Measurements from ENCODE around the gene GRK1. TPM values are rescaled to one million over a fixed set of nuclear protein-coding genes. Genes with fewer than 3 reads are reported as not detected.
"Not testable (repeated sequence)": the region's sequence is repeated elsewhere in the genome, so short reads cannot be mapped to it uniquely, and the experiment has no call there.

The GRK1 gene
- not detected in 2 replicates for total RNA-seq (2014; rRNA removed; shearing (Covaris generic); ENCODE audit: low replicate concordance)

DNA sequence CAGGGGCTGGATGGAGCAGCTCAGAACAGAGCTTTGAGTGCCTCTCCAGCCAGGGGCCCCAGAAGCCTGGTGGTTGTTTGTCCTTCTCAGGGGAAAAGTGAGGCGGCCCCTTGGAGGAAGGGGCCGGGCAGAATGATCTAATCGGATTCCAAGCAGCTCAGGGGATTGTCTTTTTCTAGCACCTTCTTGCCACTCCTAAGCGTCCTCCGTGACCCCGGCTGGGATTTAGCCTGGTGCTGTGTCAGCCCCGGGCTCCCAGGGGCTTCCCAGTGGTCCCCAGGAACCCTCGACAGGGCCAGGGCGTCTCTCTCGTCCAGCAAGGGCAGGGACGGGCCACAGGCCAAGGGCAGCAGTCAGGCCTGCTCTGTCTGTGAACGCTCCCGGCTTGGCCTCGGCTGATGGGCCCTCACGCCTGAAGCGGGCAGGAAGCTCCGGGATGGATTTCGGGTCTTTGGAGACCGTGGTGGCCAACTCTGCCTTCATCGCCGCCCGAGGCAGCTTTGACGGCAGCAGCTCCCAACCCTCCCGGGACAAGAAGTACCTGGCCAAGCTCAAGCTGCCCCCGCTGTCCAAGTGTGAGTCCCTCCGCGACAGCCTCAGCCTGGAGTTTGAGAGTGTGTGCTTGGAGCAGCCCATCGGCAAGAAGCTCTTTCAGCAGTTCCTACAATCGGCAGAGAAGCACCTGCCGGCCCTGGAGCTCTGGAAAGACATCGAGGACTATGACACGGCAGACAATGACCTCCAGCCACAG is at the start of gene GRK1:
Gene GRK1, plus strand, starts transcription at position 269 of the 751 bp plus-strand sequence. Its CDS starts 168 bp downstream, at position 437.
- DNase-seq: no peak
- Histone ChIP-seq H3K4me1 (ENCODE audit: low read length) (no peaks in the 10 kb centered on the region), H3K4me2 (ENCODE audit: low read depth, low read length, poor library complexity, severe bottlenecking) (no peak within 1 kb of the TSS), H3K4me3 (ENCODE audit: low read length) (no peak within 1 kb of the TSS), H4K20me1 (ENCODE audit: insufficient read depth, low read depth, low read length) (no peaks in the 10 kb centered on the region), H3K79me2 (ENCODE audit: low read length) (no peaks in the 10 kb centered on the region), H3K27ac (ENCODE audit: low read length) (no peak within 1 kb of the TSS), H3K27me3 (ENCODE audit: low read length) (no peaks in the 10 kb centered on the region), H3K9me2 (replicated peaks; ENCODE audit: insufficient read depth, low read length) (no peaks in the 10 kb centered on the region), H3K9ac (ENCODE audit: low read length) (no peak within 1 kb of the TSS), H2AFZ (ENCODE audit: low read length) (no peak within 1 kb of the TSS), H3K36me3 (ENCODE audit: insufficient read depth, low read length) (no peaks in the 10 kb centered on the region), H3K9me3 (ENCODE audit: low read length) (no peaks in the 10 kb centered on the region; the same call in 1 of the 2 replicates)

DNA sequence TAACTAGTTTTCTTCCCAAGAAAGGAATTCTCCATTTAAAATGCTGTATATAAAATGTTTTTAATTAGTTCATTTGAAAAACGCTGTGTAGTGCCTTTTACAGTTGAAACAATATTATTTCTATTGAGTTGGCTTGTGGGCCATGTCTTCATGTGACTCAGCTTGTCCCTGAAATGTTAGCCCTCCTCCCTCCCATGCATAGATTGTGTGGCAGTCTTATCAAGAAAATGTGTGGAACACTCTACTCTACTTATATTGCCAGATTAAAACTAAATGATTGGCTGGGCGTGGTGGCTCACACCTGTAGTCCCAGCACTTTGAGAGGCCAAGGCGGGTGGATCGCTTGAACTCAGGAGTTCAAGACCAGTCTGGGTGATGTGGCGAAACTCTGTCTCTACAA is 49.1 kb upstream of the GRK1 start:
- Histone ChIP-seq H3K27ac (ENCODE audit: low read length) (no peak overlapping the region), H3K4me3 (ENCODE audit: low read length) (no peak overlapping the region), H3K4me2 (ENCODE audit: low read depth, low read length, poor library complexity, severe bottlenecking) (no peak overlapping the region), H3K9ac (ENCODE audit: low read length) (no peak overlapping the region), H3K9me2 (replicated peaks; ENCODE audit: insufficient read depth, low read length) (no peaks in the 10 kb centered on the region), H3K4me1 (ENCODE audit: low read length) (no peaks in the 10 kb centered on the region), H3K79me2 (ENCODE audit: low read length) (peaks cover 89% of the 10 kb centered on the region), H4K20me1 (ENCODE audit: insufficient read depth, low read depth, low read length) (peaks cover 42% of the 10 kb centered on the region), H3K9me3 (ENCODE audit: low read length) (no peaks in the 10 kb centered on the region), H2AFZ (ENCODE audit: low read length) (no peak overlapping the region), H3K27me3 (ENCODE audit: low read length) (no peaks in the 10 kb centered on the region), H3K36me3 (ENCODE audit: insufficient read depth, low read length) (peaks cover 31% of the 10 kb centered on the region)
- no peak for DNase-seq

DNA sequence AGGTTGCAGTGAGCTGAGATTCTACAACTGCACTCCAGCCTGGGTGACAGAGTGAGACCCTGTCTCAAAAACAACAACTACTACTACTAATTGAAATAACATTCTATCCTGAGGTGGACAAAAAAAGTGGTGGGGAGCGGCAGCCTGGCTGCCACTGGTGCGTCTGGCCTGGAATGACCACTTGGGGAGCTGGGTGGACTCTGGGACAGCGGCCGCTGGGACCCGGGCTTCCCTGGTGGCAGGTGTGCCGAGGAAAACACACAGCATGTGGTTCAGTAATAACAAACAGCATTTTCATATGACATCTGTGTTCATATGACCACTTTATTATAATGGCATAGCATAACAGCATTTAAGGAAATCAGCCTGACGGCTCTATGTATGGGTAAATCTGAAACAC is 48.6 kb upstream of the GRK1 start:
- Histone ChIP-seq H3K79me2 (ENCODE audit: low read length) (peaks cover 89% of the 10 kb centered on the region), H3K36me3 (ENCODE audit: insufficient read depth, low read length) (peaks cover 34% of the 10 kb centered on the region), H3K9ac (ENCODE audit: low read length) (no peak overlapping the region), H3K27me3 (ENCODE audit: low read length) (no peaks in the 10 kb centered on the region), H3K4me1 (ENCODE audit: low read length) (no peaks in the 10 kb centered on the region), H3K9me2 (replicated peaks; ENCODE audit: insufficient read depth, low read length) (no peaks in the 10 kb centered on the region), H3K27ac (ENCODE audit: low read length) (no peak overlapping the region), H3K4me2 (ENCODE audit: low read depth, low read length, poor library complexity, severe bottlenecking) (no peak overlapping the region), H4K20me1 (ENCODE audit: insufficient read depth, low read depth, low read length) (peaks cover 39% of the 10 kb centered on the region), H3K4me3 (ENCODE audit: low read length) (no peak overlapping the region), H3K9me3 (ENCODE audit: low read length) (no peaks in the 10 kb centered on the region), H2AFZ (ENCODE audit: low read length) (no peak overlapping the region)
- DNase-seq: no peak

DNA sequence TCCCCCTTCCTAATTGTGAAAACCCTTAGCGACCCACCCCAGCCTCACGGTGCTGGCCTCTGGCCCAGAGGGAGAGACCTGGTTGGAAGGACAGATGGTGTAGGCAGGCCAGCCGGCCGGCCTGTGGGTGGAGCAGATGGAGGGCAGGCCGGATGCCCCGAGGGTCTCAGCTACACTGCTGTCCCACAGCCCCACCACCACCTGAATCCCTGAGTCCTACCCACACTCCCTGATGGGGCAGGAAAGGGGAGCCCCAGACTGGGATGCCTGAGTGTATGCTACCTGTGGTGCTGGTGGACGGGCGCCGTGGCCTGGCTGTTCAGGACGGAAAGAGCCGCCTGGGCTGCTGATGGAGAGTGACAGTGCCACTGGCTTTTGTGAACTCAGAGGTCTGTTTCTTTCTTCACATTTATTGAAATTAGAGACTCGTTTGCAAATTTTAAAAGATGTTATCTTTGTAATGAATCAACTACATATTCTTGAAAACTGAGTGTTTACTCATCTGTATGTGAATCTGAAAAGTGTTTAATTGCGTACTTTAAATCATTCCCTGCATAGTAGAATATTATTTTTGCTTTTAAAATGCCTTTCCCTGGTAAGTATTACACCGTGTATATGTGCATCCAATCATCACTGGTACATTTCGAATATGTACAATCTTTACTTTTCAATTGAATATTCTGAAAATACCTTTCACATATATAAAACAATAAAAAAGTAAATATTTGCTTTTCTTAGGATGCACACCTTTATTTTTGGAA is 46.8 kb upstream of the GRK1 start:
- no peak overlapping the region for H3K4me2 ChIP-seq (ENCODE audit: low read depth, low read length, poor library complexity, severe bottlenecking)
- no peaks in the 10 kb centered on the region for H3K9me2 ChIP-seq (replicated peaks; ENCODE audit: insufficient read depth, low read length)
- no peaks in the 10 kb centered on the region for H3K4me1 ChIP-seq (ENCODE audit: low read length)
- H3K4me3 ChIP-seq (ENCODE audit: low read length): no peak overlapping the region
- DNase-seq: no peak
- H3K9me3 ChIP-seq (ENCODE audit: low read length): no peaks in the 10 kb centered on the region
- H3K36me3 ChIP-seq (ENCODE audit: insufficient read depth, low read length): peaks cover 21% of the 10 kb centered on the region; the same call in 1 of the 2 replicates
- H3K27ac ChIP-seq (ENCODE audit: low read length): no peak overlapping the region
- no peak overlapping the region for H2AFZ ChIP-seq (ENCODE audit: low read length)
- H3K9ac ChIP-seq (ENCODE audit: low read length): no peak overlapping the region
- no peaks in the 10 kb centered on the region for H3K27me3 ChIP-seq (ENCODE audit: low read length)
- H4K20me1 ChIP-seq (ENCODE audit: insufficient read depth, low read depth, low read length): peaks cover 38% of the 10 kb centered on the region
- H3K79me2 ChIP-seq (ENCODE audit: low read length): peaks cover 85% of the 10 kb centered on the region

DNA sequence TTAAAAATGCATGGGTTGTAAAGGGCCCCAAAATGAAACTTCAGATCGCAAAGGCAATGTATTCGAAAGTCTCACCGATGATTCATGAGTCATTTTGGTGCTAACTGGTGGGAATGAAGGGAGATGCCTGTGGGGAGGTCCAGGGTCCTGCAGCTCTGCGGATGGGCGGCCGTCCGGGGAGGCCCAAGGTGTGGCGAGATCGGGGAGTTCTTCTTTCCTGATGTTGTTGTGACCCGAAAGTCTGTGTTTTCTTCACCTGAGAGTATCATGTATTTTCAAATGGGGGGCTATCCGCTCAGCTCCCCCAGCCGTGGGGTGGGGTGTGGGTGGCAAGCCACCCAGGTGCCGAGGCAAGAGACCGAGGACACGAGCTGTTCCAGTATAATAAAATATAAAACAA is 46.0 kb upstream of the GRK1 start:
- Histone ChIP-seq H3K4me3 (ENCODE audit: low read length) (no peak overlapping the region), H3K79me2 (ENCODE audit: low read length) (peaks cover 87% of the 10 kb centered on the region), H2AFZ (ENCODE audit: low read length) (no peak overlapping the region), H4K20me1 (ENCODE audit: insufficient read depth, low read depth, low read length) (peaks cover 41% of the 10 kb centered on the region), H3K36me3 (ENCODE audit: insufficient read depth, low read length) (peaks cover 21% of the 10 kb centered on the region; the same call in 1 of the 2 replicates), H3K27me3 (ENCODE audit: low read length) (no peaks in the 10 kb centered on the region), H3K9me2 (replicated peaks; ENCODE audit: insufficient read depth, low read length) (no peaks in the 10 kb centered on the region), H3K9ac (ENCODE audit: low read length) (no peak overlapping the region), H3K4me2 (ENCODE audit: low read depth, low read length, poor library complexity, severe bottlenecking) (no peak overlapping the region), H3K4me1 (ENCODE audit: low read length) (no peaks in the 10 kb centered on the region), H3K9me3 (ENCODE audit: low read length) (no peaks in the 10 kb centered on the region), H3K27ac (ENCODE audit: low read length) (no peak overlapping the region)
- no peak for DNase-seq

DNA sequence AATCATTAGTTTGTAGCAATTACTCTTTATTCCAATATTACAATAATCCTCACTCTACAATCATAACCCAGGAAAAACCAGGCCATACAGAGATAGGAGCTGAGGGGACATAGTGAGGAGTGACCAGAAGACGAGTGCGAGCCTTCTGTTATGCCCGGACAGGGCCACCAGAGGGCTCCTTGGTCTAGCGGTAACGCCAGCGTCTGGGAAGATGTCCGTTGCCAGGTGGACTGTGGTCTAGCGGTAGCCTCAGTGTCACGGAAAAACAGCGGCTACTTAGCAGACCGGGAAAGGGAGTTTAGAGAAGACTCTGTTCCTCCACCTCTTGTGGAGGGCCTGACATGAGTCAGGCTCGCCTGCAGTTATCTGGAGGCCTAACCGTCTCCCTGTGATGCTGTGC is 45.5 kb upstream of the GRK1 start:
- H3K9me3 ChIP-seq (ENCODE audit: low read length); H3K4me3 ChIP-seq (ENCODE audit: low read length); DNase-seq; H2AFZ ChIP-seq (ENCODE audit: low read length); H3K9ac ChIP-seq (ENCODE audit: low read length); H3K27me3 ChIP-seq (ENCODE audit: low read length); H3K4me2 ChIP-seq (ENCODE audit: low read depth, low read length, poor library complexity, severe bottlenecking); H3K27ac ChIP-seq (ENCODE audit: low read length); H3K4me1 ChIP-seq (ENCODE audit: low read length); H3K9me2 ChIP-seq (replicated peaks; ENCODE audit: insufficient read depth, low read length): not testable (repeated sequence)
- peaks cover 17% of the 10 kb centered on the region; the same call in 1 of the 2 replicates for H3K36me3 ChIP-seq (ENCODE audit: insufficient read depth, low read length)
- H4K20me1 ChIP-seq (ENCODE audit: insufficient read depth, low read depth, low read length): peaks cover 41% of the 10 kb centered on the region
- H3K79me2 ChIP-seq (ENCODE audit: low read length): peaks cover 87% of the 10 kb centered on the region

DNA sequence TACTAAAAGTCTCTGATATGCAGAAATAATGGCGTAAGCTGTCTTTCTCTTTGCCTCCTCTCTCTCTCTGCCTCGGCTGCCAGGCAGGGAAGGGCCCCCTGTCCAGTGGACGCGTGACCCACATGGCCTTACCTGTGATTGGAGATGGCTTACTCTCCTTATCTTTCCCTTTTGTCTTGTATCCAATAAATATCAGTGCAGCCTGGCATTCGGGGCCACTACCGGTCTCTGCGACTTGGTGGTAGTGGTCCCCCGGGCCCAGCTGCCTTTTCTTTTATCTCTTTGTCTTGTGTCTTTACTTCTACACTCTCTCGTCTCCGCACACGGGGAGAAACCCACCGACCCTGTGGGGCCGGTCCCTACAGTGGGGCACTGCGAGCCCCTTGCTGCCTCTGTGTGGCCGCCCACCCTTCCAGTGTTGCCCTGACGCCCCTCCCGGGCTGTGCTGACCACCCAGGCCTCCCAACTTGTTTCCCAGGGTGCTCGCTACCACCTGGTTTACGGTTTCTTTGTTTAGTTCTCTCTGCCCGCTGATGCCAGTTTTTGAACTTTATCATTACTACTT is 45.0 kb upstream of the GRK1 start:
- H3K27me3 ChIP-seq (ENCODE audit: low read length); H3K4me2 ChIP-seq (ENCODE audit: low read depth, low read length, poor library complexity, severe bottlenecking); H3K9me3 ChIP-seq (ENCODE audit: low read length); H3K9ac ChIP-seq (ENCODE audit: low read length); H2AFZ ChIP-seq (ENCODE audit: low read length); DNase-seq; H3K4me3 ChIP-seq (ENCODE audit: low read length); H3K27ac ChIP-seq (ENCODE audit: low read length); H3K4me1 ChIP-seq (ENCODE audit: low read length); H3K9me2 ChIP-seq (replicated peaks; ENCODE audit: insufficient read depth, low read length): not testable (repeated sequence)
- H3K79me2 ChIP-seq (ENCODE audit: low read length): peaks cover 87% of the 10 kb centered on the region
- peaks cover 16% of the 10 kb centered on the region; the same call in 1 of the 2 replicates for H3K36me3 ChIP-seq (ENCODE audit: insufficient read depth, low read length)
- H4K20me1 ChIP-seq (ENCODE audit: insufficient read depth, low read depth, low read length): peaks cover 40% of the 10 kb centered on the region

Data from Karpas-422 (cell line).